K562 (cell line): ENCODE data around the gene NUP188. TPM values are rescaled to one million over a fixed set of nuclear protein-coding genes. Genes with fewer than 3 reads are reported as not detected.

Experiments used
- CBFA2T2 ChIP-seq: fragments of 450-650 bp; conservative IDR thresholded peaks from 2 replicates; pipeline ENCODE4 v1.6.1; 2017; ENCODE audit warnings: mild to moderate bottlenecking
- SPI1 ChIP-seq: IDR thresholded peaks from 2 replicates; pipeline ENCODE4 v1.6.1; 2011; ENCODE audit warnings: low read depth, low read length, control low read depth, borderline replicate concordance
- SUPT5H ChIP-seq: fragments of 450-650 bp; IDR thresholded peaks from 2 replicates; pipeline ENCODE4 v1.6.1; 2016
- TARDBP ChIP-seq: fragments of 450-650 bp; IDR thresholded peaks from 2 replicates; pipeline ENCODE4 v1.6.1; 2016
- ZC3H4 ChIP-seq: sonication (generic); formaldehyde crosslinking; IDR thresholded peaks from 2 replicates; pipeline ENCODE4 v1.9.0; 2021; ENCODE audit warnings: missing genetic modification reagents, borderline replicate concordance
- polyA plus RNA-seq, 8 experiments: library from polyadenylated mRNA; depleted of rRNA in 4 of 8; stranded (reverse) in 5 of 8; unstranded in 3 of 8; fragments of >200 nt; fragmentation: Nextera tagmentation in 2 of 8; fragmentation: Illumina TruSeq in 1 of 8; extraction: Ambion mirVana in 2 of 8; extraction: Trizol in 1 of 8; gene quantifications; 2 replicates each; pipeline versions ENCODE4 v1.2.1 to v1.2.3, GENCODE V29; 2011 to 2014; ENCODE audit warnings: inconsistent platforms in 1 of 8, missing spikeins in 1 of 8
- total RNA-seq, 7 experiments: library from RNA; depleted of rRNA in 6 of 7; stranded (reverse); fragments of >200 nt in 6 of 7; fragmentation: Illumina TruSeq in 2 of 7; extraction: Trizol in 2 of 7; gene quantifications; 2 replicates each; pipeline versions ENCODE4 v1.2.1 to v1.2.3, GENCODE V29; 2011 to 2021; ENCODE audit warnings: low replicate concordance in 1 of 7
- TF ChIP-seq, protein P1 (sequence below), 2 experiments: fragments of 150-350 bp in 1 of 2; IDR thresholded peaks; 2 replicates each; pipeline ENCODE4 v1.6.1; 2012 to 2016; ENCODE audit warnings: low read depth in 2 of 2, low read length in 2 of 2, mild to moderate bottlenecking in 1 of 2, moderate library complexity in 1 of 2
- TF ChIP-seq, protein P2 (sequence below), 2 experiments: IDR thresholded peaks; 2 replicates each; pipeline ENCODE4 v1.6.1; 2011; ENCODE audit warnings: borderline replicate concordance in 1 of 2, control low read depth in 1 of 2, low read depth in 1 of 2, low read length in 1 of 2, mild to moderate bottlenecking in 1 of 2, mixed read lengths in 1 of 2, moderate library complexity in 1 of 2; ENCODE audit not compliant: insufficient read depth in 1 of 2, insufficient read length in 1 of 2, poor library complexity in 1 of 2, severe bottlenecking in 1 of 2; ENCODE audit errors: extremely low read depth in 1 of 2
- TF ChIP-seq, protein P3 (sequence below): sonication (generic); formaldehyde crosslinking; IDR thresholded peaks from 2 replicates; pipeline ENCODE4 v1.8.0; 2022; ENCODE audit warnings: mild to moderate bottlenecking, missing genetic modification reagents
- TF ChIP-seq, protein P4 (sequence below): fragments of 250-450 bp; sonication (Bioruptor Pico); IDR thresholded peaks from 2 replicates; pipeline ENCODE4 v1.8.0; 2021; ENCODE audit warnings: moderate library complexity, mild to moderate bottlenecking, inconsistent platforms
- TF ChIP-seq, protein P5 (sequence below): IDR thresholded peaks from 3 replicates; pipeline ENCODE4 v1.6.1; 2011; ENCODE audit warnings: borderline replicate concordance, mild to moderate bottlenecking; ENCODE audit not compliant: insufficient read length, insufficient read depth

Gene NUP188
- total and polyA plus RNA-seq, 9 of the 15 experiments (the other 6 are each of a cell fraction or from before 2014, with no cell fraction given) = 11.7 to 135 (median 70.6) TPM

DNA sequence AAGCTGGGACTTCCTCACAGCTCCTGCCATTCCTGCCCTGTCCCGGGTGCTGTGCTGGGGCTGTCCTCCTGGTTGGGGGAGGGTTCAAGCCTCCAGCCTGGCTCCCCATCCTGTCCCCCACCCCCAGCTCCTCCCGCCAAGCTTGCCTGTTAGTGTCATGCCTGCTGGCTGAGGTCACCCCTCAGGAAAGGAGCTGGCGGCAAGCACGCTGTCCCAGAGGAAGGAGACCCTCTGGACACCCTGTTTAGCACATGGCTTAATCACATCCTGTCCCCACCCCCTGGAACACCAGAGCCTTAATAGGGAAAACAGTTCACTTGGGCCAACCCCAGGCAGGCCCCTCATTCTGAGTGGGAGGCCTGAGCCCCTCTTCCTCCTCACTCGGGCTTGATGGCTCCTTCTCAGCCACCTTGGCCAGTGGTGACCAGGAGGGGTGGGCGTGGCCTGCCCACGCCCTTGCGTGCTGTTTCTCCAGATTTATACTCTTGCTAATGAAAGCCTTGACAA lies 35.9 kb upstream of the NUP188 start (continued):
- TF ChIP-seq, protein P1, sequence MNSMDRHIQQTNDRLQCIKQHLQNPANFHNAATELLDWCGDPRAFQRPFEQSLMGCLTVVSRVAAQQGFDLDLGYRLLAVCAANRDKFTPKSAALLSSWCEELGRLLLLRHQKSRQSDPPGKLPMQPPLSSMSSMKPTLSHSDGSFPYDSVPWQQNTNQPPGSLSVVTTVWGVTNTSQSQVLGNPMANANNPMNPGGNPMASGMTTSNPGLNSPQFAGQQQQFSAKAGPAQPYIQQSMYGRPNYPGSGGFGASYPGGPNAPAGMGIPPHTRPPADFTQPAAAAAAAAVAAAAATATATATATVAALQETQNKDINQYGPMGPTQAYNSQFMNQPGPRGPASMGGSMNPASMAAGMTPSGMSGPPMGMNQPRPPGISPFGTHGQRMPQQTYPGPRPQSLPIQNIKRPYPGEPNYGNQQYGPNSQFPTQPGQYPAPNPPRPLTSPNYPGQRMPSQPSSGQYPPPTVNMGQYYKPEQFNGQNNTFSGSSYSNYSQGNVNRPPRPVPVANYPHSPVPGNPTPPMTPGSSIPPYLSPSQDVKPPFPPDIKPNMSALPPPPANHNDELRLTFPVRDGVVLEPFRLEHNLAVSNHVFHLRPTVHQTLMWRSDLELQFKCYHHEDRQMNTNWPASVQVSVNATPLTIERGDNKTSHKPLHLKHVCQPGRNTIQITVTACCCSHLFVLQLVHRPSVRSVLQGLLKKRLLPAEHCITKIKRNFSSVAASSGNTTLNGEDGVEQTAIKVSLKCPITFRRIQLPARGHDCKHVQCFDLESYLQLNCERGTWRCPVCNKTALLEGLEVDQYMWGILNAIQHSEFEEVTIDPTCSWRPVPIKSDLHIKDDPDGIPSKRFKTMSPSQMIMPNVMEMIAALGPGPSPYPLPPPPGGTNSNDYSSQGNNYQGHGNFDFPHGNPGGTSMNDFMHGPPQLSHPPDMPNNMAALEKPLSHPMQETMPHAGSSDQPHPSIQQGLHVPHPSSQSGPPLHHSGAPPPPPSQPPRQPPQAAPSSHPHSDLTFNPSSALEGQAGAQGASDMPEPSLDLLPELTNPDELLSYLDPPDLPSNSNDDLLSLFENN (IDR thresholded peaks at IDR 0.05; ENCODE audit: low read depth in 2 of 2, low read length in 2 of 2) = no peak
- TF ChIP-seq SUPT5H (no peak), ZC3H4 (CRISPR knock-in tag) (no peak), CBFA2T2 (no peak), SPI1 (peak; percentile 41; the same call in 1 of the 2 replicates), TARDBP (no peak)
- TF ChIP-seq, protein P2, sequence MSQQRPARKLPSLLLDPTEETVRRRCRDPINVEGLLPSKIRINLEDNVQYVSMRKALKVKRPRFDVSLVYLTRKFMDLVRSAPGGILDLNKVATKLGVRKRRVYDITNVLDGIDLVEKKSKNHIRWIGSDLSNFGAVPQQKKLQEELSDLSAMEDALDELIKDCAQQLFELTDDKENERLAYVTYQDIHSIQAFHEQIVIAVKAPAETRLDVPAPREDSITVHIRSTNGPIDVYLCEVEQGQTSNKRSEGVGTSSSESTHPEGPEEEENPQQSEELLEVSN (IDR thresholded peaks at IDR 0.05; ENCODE audit: borderline replicate concordance in 1 of 2, extremely low read depth in 1 of 2, insufficient read depth in 1 of 2, insufficient read length in 1 of 2, low read depth in 1 of 2, low read length in 1 of 2, poor library complexity in 1 of 2, severe bottlenecking in 1 of 2) = peak in 1 of 2 experiments; percentile 11
- TF ChIP-seq, protein P3, sequence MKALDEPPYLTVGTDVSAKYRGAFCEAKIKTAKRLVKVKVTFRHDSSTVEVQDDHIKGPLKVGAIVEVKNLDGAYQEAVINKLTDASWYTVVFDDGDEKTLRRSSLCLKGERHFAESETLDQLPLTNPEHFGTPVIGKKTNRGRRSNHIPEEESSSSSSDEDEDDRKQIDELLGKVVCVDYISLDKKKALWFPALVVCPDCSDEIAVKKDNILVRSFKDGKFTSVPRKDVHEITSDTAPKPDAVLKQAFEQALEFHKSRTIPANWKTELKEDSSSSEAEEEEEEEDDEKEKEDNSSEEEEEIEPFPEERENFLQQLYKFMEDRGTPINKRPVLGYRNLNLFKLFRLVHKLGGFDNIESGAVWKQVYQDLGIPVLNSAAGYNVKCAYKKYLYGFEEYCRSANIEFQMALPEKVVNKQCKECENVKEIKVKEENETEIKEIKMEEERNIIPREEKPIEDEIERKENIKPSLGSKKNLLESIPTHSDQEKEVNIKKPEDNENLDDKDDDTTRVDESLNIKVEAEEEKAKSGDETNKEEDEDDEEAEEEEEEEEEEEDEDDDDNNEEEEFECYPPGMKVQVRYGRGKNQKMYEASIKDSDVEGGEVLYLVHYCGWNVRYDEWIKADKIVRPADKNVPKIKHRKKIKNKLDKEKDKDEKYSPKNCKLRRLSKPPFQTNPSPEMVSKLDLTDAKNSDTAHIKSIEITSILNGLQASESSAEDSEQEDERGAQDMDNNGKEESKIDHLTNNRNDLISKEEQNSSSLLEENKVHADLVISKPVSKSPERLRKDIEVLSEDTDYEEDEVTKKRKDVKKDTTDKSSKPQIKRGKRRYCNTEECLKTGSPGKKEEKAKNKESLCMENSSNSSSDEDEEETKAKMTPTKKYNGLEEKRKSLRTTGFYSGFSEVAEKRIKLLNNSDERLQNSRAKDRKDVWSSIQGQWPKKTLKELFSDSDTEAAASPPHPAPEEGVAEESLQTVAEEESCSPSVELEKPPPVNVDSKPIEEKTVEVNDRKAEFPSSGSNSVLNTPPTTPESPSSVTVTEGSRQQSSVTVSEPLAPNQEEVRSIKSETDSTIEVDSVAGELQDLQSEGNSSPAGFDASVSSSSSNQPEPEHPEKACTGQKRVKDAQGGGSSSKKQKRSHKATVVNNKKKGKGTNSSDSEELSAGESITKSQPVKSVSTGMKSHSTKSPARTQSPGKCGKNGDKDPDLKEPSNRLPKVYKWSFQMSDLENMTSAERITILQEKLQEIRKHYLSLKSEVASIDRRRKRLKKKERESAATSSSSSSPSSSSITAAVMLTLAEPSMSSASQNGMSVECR (CRISPR knock-in tag) = 0 out of 2 replicates have a peak, but pooled peaks have one; percentile 43
- TF ChIP-seq, protein P4, sequence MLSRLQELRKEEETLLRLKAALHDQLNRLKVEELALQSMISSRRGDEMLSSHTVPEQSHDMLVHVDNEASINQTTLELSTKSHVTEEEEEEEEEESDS (CRISPR knock-in tag) = no peak
- TF ChIP-seq, protein P5, sequence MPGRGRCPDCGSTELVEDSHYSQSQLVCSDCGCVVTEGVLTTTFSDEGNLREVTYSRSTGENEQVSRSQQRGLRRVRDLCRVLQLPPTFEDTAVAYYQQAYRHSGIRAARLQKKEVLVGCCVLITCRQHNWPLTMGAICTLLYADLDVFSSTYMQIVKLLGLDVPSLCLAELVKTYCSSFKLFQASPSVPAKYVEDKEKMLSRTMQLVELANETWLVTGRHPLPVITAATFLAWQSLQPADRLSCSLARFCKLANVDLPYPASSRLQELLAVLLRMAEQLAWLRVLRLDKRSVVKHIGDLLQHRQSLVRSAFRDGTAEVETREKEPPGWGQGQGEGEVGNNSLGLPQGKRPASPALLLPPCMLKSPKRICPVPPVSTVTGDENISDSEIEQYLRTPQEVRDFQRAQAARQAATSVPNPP = no peak
